Small intestine (tissue), 7 donors: ENCODE measurements around the gene LRCH1. TPM values are rescaled to one million over a fixed set of nuclear protein-coding genes. Genes with fewer than 3 reads are reported as not detected.
A peak's percentile ranks its signal among the peaks of the same experiment; 100 is the strongest.

Experiments
- DNase-seq, 2 donors: peaks; one replicate each; pipeline versions ENCODE4 v3.0.0 to v3.0.0-alpha.2; 2013
- FAIRE-seq: peaks from 2 replicates; lab custom pipeline; 2012; peaks lifted over from hg19 to GRCh38; lab: Jason Lieb, UNC
- H3K27ac ChIP-seq, 3 donors: one replicate each; pipeline ENCODE4 v1.5.1; 2013; ENCODE audit warnings: low read length in 2 of 3, mild to moderate bottlenecking in 2 of 3, control low read depth in 1 of 3, inconsistent platforms in 1 of 3, low read depth in 1 of 3, moderate library complexity in 1 of 3
- H3K27me3 ChIP-seq, 3 donors: one replicate each; pipeline ENCODE4 v1.6.1; 2013; ENCODE audit warnings: low read length in 3 of 3, inconsistent platforms in 1 of 3; ENCODE audit not compliant: control insufficient read depth in 3 of 3, insufficient read depth in 3 of 3
- H3K36me3 ChIP-seq, 3 donors: one replicate each; pipeline ENCODE4 v1.6.1; 2013; ENCODE audit warnings: low read length in 3 of 3, inconsistent platforms in 1 of 3, low read depth in 1 of 3, mild to moderate bottlenecking in 1 of 3, moderate library complexity in 1 of 3; ENCODE audit not compliant: control insufficient read depth in 3 of 3, insufficient read depth in 2 of 3
- H3K4me1 ChIP-seq, 3 donors: one replicate each; pipeline ENCODE4 v1.6.1; 2013; ENCODE audit warnings: low read length in 2 of 3, inconsistent platforms in 1 of 3, low read depth in 1 of 3, mild to moderate bottlenecking in 1 of 3, moderate library complexity in 1 of 3; ENCODE audit not compliant: control insufficient read depth in 3 of 3, insufficient read depth in 2 of 3
- H3K4me3 ChIP-seq, 3 donors: one replicate each; pipeline ENCODE4 v1.5.1; 2013; ENCODE audit warnings: low read length in 3 of 3, control low read depth in 1 of 3, inconsistent platforms in 1 of 3, low read depth in 1 of 3, mild to moderate bottlenecking in 1 of 3, moderate library complexity in 1 of 3
- H3K9me3 ChIP-seq, 2 donors: one replicate each; pipeline ENCODE4 v1.6.1; 2013; ENCODE audit warnings: low read depth in 1 of 2, low read length in 1 of 2; ENCODE audit not compliant: control insufficient read depth in 2 of 2, insufficient read depth in 1 of 2
- WGBS, 3 donors: extraction: QIAGEN DNeasy Blood & Tissue Kit; methylation state at CpG; one replicate each; pipeline ENCODE4 v1.1.7; 2013; 5-methylcytosine and 5-hydroxymethylcytosine counted together
- polyA plus RNA-seq, 4 donors: library from polyadenylated mRNA; stranded (reverse) in 3 of 4; unstranded in 1 of 4; fragments of 200-250 nt in 3 of 4; fragments of 120-200 nt in 1 of 4; gene quantifications; one replicate each; pipeline versions ENCODE4 v1.2.1 to v1.2.3, GENCODE V29; 2013
- donor health status: healthy with polysubstance abuse.
- donor health status: control.
- donor health status: control.
- donor health status: Bipolar disorder and iron deficiency.
- donor health status: healthy.

Gene LRCH1
- polyA plus RNA-seq, 4 donors: 6.9 to 10.9 (median 7.0) TPM

DNA sequence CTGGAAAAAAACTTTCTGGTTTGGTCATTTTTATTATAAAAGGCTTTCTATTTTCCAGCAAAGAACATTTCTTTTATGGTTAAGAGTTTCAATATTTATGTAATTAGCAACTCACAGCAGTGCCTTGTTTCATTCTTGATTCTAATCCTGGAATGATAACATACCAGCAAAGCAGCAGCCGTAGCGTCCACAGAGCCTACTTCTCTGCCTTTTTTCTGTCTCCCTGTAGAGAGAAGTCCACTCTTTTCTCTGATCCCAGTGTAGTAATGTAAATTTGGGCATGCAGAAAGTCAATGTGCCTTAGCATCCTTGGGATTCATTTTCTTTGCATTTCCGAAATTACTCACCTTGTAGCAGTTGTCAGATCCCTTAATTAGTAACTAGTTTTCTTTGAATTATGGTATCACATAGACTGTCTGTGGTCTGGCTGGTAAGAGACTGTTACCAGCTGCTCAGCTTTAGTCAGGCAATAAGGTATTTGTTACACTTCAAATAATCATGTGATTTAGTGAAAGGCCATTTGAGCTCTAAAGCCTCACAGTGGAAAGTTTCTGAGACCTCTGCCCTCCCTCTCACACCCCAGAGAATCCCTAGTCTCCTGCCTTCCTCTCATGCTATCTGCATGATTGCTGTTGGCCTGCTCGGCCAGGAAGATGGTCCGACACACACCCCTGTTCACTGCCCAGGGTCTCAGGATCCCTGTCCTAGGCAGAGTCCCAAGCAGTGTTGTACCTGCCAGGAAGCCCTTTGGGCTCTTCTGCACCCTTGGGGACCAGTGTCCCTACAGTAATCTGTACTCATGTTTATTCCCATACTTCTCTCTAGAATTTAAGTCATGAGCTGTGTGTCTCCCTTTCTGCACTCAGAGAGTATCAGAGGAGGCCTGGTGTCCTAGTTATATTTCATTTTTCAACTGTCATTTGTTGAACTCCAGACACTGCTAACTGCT, 86.3 kb downstream of the LRCH1 start:
- peaks cover 0 to 9% (median 0%) of the 10 kb centered on the region in 3 donors for H3K4me1 ChIP-seq
- FAIRE-seq (no peak), DNase-seq (no peak)
- H3K36me3 ChIP-seq: peaks cover 0 to 3% (median 0%) of the 10 kb centered on the region in 3 donors
- peak overlapping the region in 2 of 3 donors; percentile 5 to 36 for H3K27ac ChIP-seq
- no peaks in the 10 kb centered on the region for H3K9me3 ChIP-seq
- no peaks in the 10 kb centered on the region for H3K27me3 ChIP-seq
- H3K4me3 ChIP-seq: no peak overlapping the region
- WGBS, 3 donors: 71 to 88% (median 84%) methylated on average over 5 of the region's 5 CpGs

DNA sequence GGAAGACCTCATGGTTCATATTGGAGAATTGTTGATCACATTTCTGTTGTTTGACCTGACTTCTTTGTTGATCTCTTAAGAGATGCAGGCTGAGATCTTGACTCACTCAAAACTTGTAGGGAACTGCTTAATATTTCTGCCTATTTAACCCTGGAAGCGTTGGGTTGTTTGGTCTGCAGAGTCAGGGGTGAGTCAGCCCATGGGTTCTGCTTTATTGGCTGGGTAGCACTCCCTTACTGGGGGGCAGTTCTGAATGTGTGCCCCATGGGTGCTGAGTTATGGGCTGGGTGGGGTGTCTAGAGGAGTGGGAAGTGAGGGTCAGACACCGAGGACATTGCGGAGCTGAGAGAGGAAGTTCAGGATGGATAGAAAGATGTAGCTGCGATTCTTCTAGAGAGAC, 87.9 kb downstream of the LRCH1 start:
- Histone ChIP-seq H3K9me3 (no peaks in the 10 kb centered on the region), H3K27ac (no peak overlapping the region), H3K4me1 (peaks cover 0 to 11% (median 0%) of the 10 kb centered on the region in 3 donors), H3K27me3 (no peaks in the 10 kb centered on the region), H3K36me3 (peaks cover 0 to 3% (median 0%) of the 10 kb centered on the region in 3 donors), H3K4me3 (no peak overlapping the region)
- FAIRE-seq: no peak
- DNase-seq: no peak
- WGBS, 3 donors: 76 to 98% (median 91%) methylated on average over 4 of the region's 4 CpGs

DNA sequence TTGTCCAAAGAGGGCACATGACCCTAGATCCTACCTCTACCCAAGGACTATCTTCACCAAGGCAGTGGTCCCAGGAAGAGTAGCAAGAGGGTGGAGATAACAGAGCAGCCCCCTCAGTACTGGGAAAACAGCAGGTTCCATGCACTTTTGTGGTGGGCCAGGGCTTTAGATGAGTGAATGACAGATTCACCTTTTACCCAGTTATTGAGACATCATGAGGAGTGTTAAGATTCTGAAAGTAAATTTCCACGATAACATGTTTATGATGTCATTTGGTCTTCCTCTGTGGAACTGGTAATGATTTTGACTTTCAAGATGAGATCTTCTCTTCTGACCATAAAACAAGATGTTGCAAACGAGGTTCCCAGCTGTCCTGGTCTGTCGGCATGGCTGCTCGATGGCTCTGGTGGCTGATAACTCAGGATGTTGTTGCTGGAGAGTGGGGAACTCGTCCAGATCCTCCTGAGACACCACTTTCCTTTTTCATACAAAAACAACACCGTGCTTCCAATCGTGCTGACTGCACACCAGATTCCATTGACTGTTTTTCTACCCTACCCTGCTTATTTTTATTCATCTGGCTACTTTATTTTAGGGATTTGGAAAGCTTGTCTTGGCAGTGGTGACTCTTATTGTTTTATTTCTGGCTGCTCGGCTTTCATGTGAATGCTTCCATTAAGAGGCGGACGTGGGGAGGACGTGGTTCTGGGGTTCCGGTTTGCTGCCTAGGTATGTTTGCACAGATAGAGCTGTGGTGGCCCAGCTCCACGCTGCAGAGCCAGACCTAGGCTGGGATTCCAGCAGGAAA, 88.5 kb downstream of the LRCH1 start:
- no peak overlapping the region for H3K4me3 ChIP-seq
- no peaks in the 10 kb centered on the region for H3K27me3 ChIP-seq
- H3K36me3 ChIP-seq: peaks cover 0 to 3% (median 0%) of the 10 kb centered on the region in 3 donors
- DNase-seq: no peak
- H3K4me1 ChIP-seq: peaks cover 0 to 11% (median 0%) of the 10 kb centered on the region in 3 donors
- FAIRE-seq: no peak
- 56 to 75% (median 72%) methylated on average over 13 of the region's 13 CpGs for WGBS, 3 donors
- H3K27ac ChIP-seq: peak overlapping the region in 1 of 3 donors; percentile 26
- H3K9me3 ChIP-seq: no peaks in the 10 kb centered on the region

DNA sequence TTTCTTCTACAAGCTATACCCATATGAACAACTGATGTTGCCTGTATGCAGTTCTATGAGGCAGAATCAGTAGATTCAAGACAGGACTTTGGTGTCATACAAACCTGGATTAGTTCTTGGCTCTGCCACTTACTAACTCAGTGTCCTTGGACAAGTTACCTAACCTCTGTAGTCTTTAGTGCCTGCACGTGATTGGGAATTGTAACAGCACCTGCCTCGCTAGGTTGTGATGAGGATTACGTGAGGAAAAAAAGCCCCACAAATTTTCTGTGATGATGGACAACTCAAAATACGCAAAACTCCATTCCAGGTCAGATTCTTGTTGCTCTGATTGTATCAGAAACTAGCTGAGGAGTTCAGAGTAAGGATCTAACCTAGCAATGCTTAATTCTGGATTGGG, 89.3 kb downstream of the LRCH1 start:
- no peaks in the 10 kb centered on the region for H3K9me3 ChIP-seq
- FAIRE-seq: no peak
- H3K4me1 ChIP-seq: peaks cover 0 to 11% (median 0%) of the 10 kb centered on the region in 3 donors
- H3K27ac ChIP-seq: no peak overlapping the region
- WGBS, 3 donors: 68 to 92% (median 73%) methylated on average over 4 of the region's 4 CpGs
- no peaks in the 10 kb centered on the region for H3K27me3 ChIP-seq
- DNase-seq: no peak
- H3K4me3 ChIP-seq: no peak overlapping the region
- peaks cover 0 to 3% (median 0%) of the 10 kb centered on the region in 3 donors for H3K36me3 ChIP-seq

DNA sequence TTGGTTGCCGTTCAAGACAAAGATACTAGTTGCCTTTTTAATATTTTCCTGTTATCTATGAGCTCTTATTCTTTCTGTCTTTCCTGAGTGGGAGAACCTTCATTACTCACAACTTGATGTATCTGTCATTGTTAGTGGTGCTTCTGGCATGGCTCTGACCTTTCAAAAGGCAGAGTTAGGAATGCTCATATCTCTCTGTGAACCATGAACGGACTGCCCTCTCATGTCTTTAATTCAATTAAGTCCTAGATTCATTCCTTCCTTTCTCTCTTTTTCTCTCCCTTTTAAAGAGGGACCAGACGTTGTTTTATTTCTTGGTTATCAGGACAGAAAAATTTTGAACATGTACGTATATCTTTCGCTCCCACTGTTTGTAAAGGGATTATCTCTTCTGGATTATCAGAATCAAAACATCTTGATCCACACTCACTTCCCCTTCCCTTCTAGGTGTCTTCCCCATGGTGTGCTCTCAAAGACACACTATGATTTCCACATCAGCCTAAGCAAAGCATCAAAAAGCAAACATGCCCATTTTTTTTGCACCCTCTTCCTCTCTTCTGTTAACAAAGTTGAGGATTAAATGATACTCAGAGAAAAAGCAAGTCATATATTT, 90.3 kb downstream of the LRCH1 start:
- FAIRE-seq (no peak), DNase-seq (no peak)
- no peaks in the 10 kb centered on the region for H3K27me3 ChIP-seq
- H3K4me1 ChIP-seq: peaks cover 0 to 17% (median 4%) of the 10 kb centered on the region in 3 donors
- H3K27ac ChIP-seq: no peak overlapping the region
- H3K4me3 ChIP-seq: no peak overlapping the region
- WGBS, 3 donors: 74 to 87% (median 78%) methylated on average over 5 of the region's 5 CpGs
- no peaks in the 10 kb centered on the region for H3K9me3 ChIP-seq
- H3K36me3 ChIP-seq: peaks cover 0 to 3% (median 0%) of the 10 kb centered on the region in 3 donors

DNA sequence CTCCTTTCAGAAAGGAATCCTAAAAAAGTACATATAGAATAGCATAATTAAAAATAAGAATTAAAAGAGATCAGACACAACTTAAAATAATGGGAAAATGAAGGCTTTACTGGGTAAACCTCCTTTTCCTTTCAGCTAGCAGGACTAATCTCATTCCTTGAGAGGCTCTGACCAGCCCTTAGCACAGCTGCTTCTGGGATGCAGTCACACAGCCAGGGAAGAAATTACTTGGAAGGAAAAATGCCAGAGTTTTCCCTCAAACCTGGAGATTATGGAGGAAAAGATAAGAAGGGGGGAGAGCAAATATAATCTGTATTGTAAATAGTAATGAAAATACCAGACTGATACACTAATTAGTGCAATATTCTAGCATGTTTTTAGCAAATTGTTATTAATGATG, 91.8 kb downstream of the LRCH1 start:
- no peaks in the 10 kb centered on the region for H3K9me3 ChIP-seq
- peaks cover 0 to 20% (median 4%) of the 10 kb centered on the region in 3 donors for H3K4me1 ChIP-seq
- H3K4me3 ChIP-seq: no peak overlapping the region
- no peak for FAIRE-seq
- H3K36me3 ChIP-seq: peaks cover 0 to 3% (median 0%) of the 10 kb centered on the region in 3 donors
- DNase-seq: no peak
- no peaks in the 10 kb centered on the region for H3K27me3 ChIP-seq
- H3K27ac ChIP-seq: no peak overlapping the region

DNA sequence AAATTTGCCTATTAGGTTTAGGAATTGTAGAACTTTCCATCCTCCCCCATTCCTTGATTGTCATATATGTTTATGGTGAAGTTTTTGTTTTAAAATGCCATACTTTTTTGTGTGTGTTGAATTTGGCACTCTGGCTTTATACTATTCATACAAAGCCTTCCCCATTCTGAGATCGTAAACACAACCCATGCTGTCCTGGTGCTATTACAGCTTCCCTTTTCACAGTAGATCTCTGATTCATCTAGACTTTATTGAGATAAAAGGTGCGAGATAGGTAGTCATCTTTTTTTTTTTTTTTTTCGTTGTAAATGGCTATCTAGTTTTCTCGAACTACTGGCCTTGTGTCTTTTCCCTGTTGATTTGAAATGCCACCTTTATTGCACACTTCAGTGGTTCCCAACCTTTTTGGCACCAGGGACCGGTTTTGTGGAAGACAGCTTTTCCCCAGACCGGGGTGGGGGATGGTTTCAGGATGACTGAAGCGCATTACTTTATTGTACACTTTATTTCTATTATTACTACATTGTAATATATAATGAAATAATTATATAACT, 94.6 kb downstream of the LRCH1 start:
- H3K36me3 ChIP-seq: peaks cover 0 to 4% (median 0%) of the 10 kb centered on the region in 3 donors
- FAIRE-seq: no peak
- H3K27ac ChIP-seq: no peak overlapping the region
- no peaks in the 10 kb centered on the region for H3K9me3 ChIP-seq
- no peak for DNase-seq
- H3K27me3 ChIP-seq: no peaks in the 10 kb centered on the region
- H3K4me3 ChIP-seq: no peak overlapping the region
- H3K4me1 ChIP-seq: peaks cover 0 to 14% (median 4%) of the 10 kb centered on the region in 3 donors
- WGBS, 3 donors: 28 to 65% (median 36%) methylated on average over 7 of the region's 7 CpGs
